ENCODE measurements around the gene KRCC1.
"Not testable (repeated sequence)": the region's sequence is repeated elsewhere in the genome, so short reads cannot be mapped to it uniquely, and the experiment has no call there.

The KRCC1 gene

DNA sequence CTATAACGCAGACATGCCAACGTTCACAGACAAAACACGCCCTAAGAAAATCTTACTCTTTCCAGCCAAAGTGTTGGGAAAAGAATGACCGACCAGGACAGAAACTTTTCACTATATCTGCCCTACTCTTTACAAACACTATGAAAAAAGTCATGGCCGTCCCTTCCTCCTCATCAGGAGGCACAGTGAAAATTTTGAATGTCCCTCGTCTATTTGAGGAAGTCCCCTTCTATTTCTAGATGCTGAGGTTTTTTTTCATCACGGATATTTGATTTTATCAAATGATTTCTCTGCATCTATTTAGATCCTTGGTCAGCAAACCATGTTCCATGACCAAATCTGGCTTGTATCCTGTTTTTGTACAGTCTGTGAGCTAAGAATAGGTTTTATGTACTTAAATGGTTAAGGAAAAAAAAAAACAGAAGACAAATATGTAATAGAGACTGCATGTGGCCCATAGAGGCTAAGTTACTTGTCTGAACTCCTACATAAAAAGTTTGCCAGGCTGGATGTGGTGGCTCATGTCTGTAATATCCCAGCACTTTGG, 61.2 kb downstream of the KRCC1 start:
- not testable (repeated sequence) for DNase-seq

GRCh38 chr2:87992569-87992968, 63.0 kb downstream of the KRCC1 start:
- DNase-seq: not testable (repeated sequence)

- not testable (repeated sequence) for DNase-seq
These were observed 68.1 kb downstream of the KRCC1 start for GRCh38 chr2:87987473-87987872.

DNA sequence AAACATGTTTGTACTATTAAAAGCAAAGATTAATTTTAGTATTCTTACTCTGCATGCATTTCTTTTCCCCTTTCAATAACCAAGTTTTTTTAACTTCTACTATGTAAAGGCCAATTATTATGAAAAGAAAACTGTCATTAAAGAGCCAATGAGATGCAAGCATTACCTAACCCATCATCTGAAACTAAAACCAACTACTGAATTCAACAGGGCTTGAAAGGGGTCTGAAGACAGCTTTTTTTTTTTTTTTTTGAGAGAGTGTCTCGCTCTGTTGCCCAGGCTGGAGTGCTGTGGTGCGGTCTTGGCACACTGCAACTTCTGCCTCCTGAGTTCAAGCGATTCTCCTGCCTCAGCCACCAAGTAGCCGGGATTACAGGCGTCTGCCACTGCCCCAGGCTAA, 69.7 kb downstream of the KRCC1 start:
- not testable (repeated sequence) for DNase-seq

DNA sequence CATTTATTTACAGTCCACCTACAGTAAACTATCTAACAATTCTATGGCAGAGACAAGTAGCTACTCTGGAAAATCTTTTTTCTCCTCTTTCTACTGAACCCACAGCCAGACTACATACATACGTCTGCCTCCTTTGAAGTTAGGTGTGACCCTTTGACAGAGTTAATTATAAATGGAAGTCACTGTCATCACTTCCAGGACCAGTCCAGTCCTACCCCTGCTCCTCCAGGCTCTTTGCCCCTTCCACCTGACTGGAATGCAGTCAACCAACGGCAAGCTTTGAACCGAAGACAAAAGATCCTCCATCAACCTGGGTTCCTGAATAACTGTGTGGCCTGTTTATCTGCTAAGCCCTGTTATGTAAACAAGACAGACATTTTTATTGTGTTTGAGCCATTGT, 74.4 kb downstream of the KRCC1 start:
- not testable (repeated sequence) for DNase-seq

Data from OCI-M1 (cell line).